H1 (cell line): Measurements from ENCODE around the gene PDE3A. TPM values are rescaled to one million over a fixed set of nuclear protein-coding genes. Genes with fewer than 3 reads are reported as not detected.

ENCODE experiments used
- CTCF ChIA-PET: fragments of 300-600 bp; sonication (Branson Sonifier 250); formaldehyde crosslinking; loops from one replicate; lab custom pipeline; 2021; ENCODE audit not compliant: partially characterized antibody; lab: Charles Lee
- POLR2A ChIA-PET: fragments of 300-600 bp; sonication (Branson Sonifier 250); formaldehyde crosslinking; loops from one replicate; lab custom pipeline; 2021; ENCODE audit warnings: inconsistent platforms; ENCODE audit not compliant: partially characterized antibody; lab: Charles Lee
- DNase-seq, 2 experiments: peaks; one replicate each; pipeline versions ENCODE4 v3.0.0 to v3.0.0-alpha.2; 2010 to 2022; ENCODE audit warnings: low spot score in 2 of 2, low read depth in 1 of 2, mixed read lengths in 1 of 2
- FAIRE-seq: peaks from 2 replicates; lab custom pipeline; 2011; peaks lifted over from hg19 to GRCh38; lab: Jason Lieb, UNC
- H2AFZ ChIP-seq: 2 replicates; pipeline ENCODE4 v1.8.1; 2012; ENCODE audit warnings: low read length, inconsistent platforms
- H2AK5ac ChIP-seq: 2 replicates; pipeline ENCODE4 v1.6.1; 2013; ENCODE audit warnings: low read depth, low read length
- H2BK120ac ChIP-seq: replicated peaks from 2 replicates; pipeline ENCODE3; 2013; ENCODE audit warnings: low read depth, low read length, inconsistent platforms
- H2BK12ac ChIP-seq: 2 replicates; pipeline ENCODE4 v1.6.1; 2013; ENCODE audit warnings: low read depth, low read length
- H2BK15ac ChIP-seq: 2 replicates; pipeline ENCODE4 v1.6.1; 2013; ENCODE audit warnings: low read length
- H2BK20ac ChIP-seq: 2 replicates; pipeline ENCODE4 v1.6.1; 2013; ENCODE audit warnings: low read length
- H2BK5ac ChIP-seq: 2 replicates; pipeline ENCODE4 v1.6.1; 2013; ENCODE audit warnings: low read depth, low read length
- H3K14ac ChIP-seq: 2 replicates; pipeline ENCODE4 v1.6.1; 2013; ENCODE audit warnings: inconsistent platforms; ENCODE audit not compliant: insufficient read length
- H3K18ac ChIP-seq: 2 replicates; pipeline ENCODE4 v1.6.1; 2013; ENCODE audit warnings: low read length; ENCODE audit errors: extremely low read depth
- H3K23ac ChIP-seq: 2 replicates; pipeline ENCODE4 v1.6.1; 2013; ENCODE audit warnings: inconsistent platforms; ENCODE audit not compliant: insufficient read length
- H3K23me2 ChIP-seq: 2 replicates; pipeline ENCODE4 v1.6.1; 2013; ENCODE audit warnings: low read depth, low read length
- H3K27ac ChIP-seq: 2 replicates; pipeline ENCODE4 v1.6.1; 2011; ENCODE audit warnings: low read depth, low read length, inconsistent platforms
- H3K27me3 ChIP-seq, 4 experiments: replicated peaks in 1 of 4; 1 replicate in 1 of 4; 2 replicates in 3 of 4; pipeline versions ENCODE4 v1.6.1 to v1.8.1; 2011 to 2013; ENCODE audit warnings: low read length in 3 of 4, mild to moderate bottlenecking in 3 of 4, inconsistent platforms in 2 of 4, mixed read lengths in 2 of 4, moderate library complexity in 1 of 4; ENCODE audit not compliant: control insufficient read depth in 3 of 4, insufficient read depth in 3 of 4; ENCODE audit errors: extremely low read depth in 1 of 4
- H3K36me3 ChIP-seq, 4 experiments: 2 replicates each; pipeline versions ENCODE4 v1.6.1 to v1.8.1; 2011 to 2013; ENCODE audit warnings: mild to moderate bottlenecking in 4 of 4, low read length in 3 of 4, moderate library complexity in 2 of 4, control low read depth in 1 of 4, inconsistent platforms in 1 of 4; ENCODE audit not compliant: insufficient read depth in 4 of 4, control insufficient read depth in 2 of 4
- H3K4ac ChIP-seq: replicated peaks from 2 replicates; pipeline ENCODE3; 2013; ENCODE audit warnings: low read length, low read depth, mixed read lengths, inconsistent platforms; ENCODE audit not compliant: insufficient read length
- H3K4me1 ChIP-seq, 4 experiments: replicated peaks in 1 of 4; 1 replicate in 1 of 4; 2 replicates in 3 of 4; pipeline versions ENCODE4 v1.6.1 to v1.8.1; 2011 to 2013; ENCODE audit warnings: low read length in 3 of 4, inconsistent platforms in 2 of 4, mixed read lengths in 1 of 4; ENCODE audit not compliant: insufficient read depth in 4 of 4, control insufficient read depth in 3 of 4
- H3K4me2 ChIP-seq, 2 experiments: 2 replicates each; pipeline versions ENCODE4 v1.6.1 to v1.8.1; 2011 to 2013; ENCODE audit warnings: low read depth in 2 of 2, low read length in 2 of 2, control low read depth in 1 of 2, inconsistent platforms in 1 of 2, mild to moderate bottlenecking in 1 of 2; ENCODE audit not compliant: insufficient read depth in 1 of 2
- H3K4me3 ChIP-seq, 4 experiments: fragments of 200-600, 300-600 bp in 1 of 4; sonication (generic), shearing (Covaris generic), sonication (Bioruptor Twin) in 1 of 4; 2 replicates each; pipeline versions ENCODE4 v1.5.1 to v1.8.1; 2011 to 2016; ENCODE audit warnings: low read length in 4 of 4, low read depth in 3 of 4, control low read depth in 2 of 4, inconsistent platforms in 2 of 4, mild to moderate bottlenecking in 2 of 4, mixed read lengths in 1 of 4, moderate library complexity in 1 of 4; ENCODE audit not compliant: insufficient read depth in 2 of 4; ENCODE audit errors: extremely low read depth in 1 of 4
- H3K56ac ChIP-seq: replicated peaks from 2 replicates; pipeline ENCODE3; 2013; ENCODE audit warnings: low read depth, mild to moderate bottlenecking, mixed read lengths, low read length, inconsistent platforms; ENCODE audit not compliant: insufficient read length
- H3K79me1 ChIP-seq: 2 replicates; pipeline ENCODE4 v1.6.1; 2013; ENCODE audit warnings: low read depth, low read length, control low read depth
- H3K79me2 ChIP-seq, 2 experiments: 2 replicates each; pipeline versions ENCODE4 v1.6.1 to v1.8.1; 2012 to 2013; ENCODE audit warnings: low read length in 2 of 2, mild to moderate bottlenecking in 2 of 2, inconsistent platforms in 1 of 2; ENCODE audit not compliant: insufficient read depth in 2 of 2, control insufficient read depth in 1 of 2
- H3K9ac ChIP-seq, 4 experiments: replicated peaks in 1 of 4; 1 replicate in 1 of 4; 2 replicates in 3 of 4; pipeline versions ENCODE4 v1.6.1 to v1.8.1; 2011 to 2013; ENCODE audit warnings: low read depth in 3 of 4, low read length in 3 of 4, control low read depth in 2 of 4, mild to moderate bottlenecking in 2 of 4, moderate library complexity in 2 of 4, inconsistent platforms in 1 of 4; ENCODE audit errors: extremely low read depth in 1 of 4
- H3K9me3 ChIP-seq, 2 experiments: 2 replicates each; pipeline versions ENCODE4 v1.6.1 to v1.8.1; 2012 to 2013; ENCODE audit warnings: mild to moderate bottlenecking in 2 of 2, moderate library complexity in 2 of 2, control low read depth in 1 of 2, inconsistent platforms in 1 of 2, low read depth in 1 of 2, low read length in 1 of 2, mixed read lengths in 1 of 2; ENCODE audit not compliant: insufficient read depth in 2 of 2
- H4K20me1 ChIP-seq, 2 experiments: replicated peaks in 1 of 2; 2 replicates each; pipeline versions ENCODE3 to v1.8.1; 2011 to 2013; ENCODE audit warnings: inconsistent platforms in 2 of 2, low read length in 2 of 2, mild to moderate bottlenecking in 1 of 2; ENCODE audit not compliant: insufficient read depth in 2 of 2, control insufficient read depth in 1 of 2
- H4K5ac ChIP-seq: 2 replicates; pipeline ENCODE4 v1.6.1; 2013; ENCODE audit warnings: low read length, low read depth, mixed read lengths, inconsistent platforms; ENCODE audit not compliant: insufficient read length
- H4K8ac ChIP-seq: 2 replicates; pipeline ENCODE4 v1.8.0; 2013; ENCODE audit warnings: mild to moderate bottlenecking, moderate library complexity, low read length, inconsistent platforms; ENCODE audit not compliant: insufficient read depth; ENCODE audit errors: extremely low read depth
- H4K91ac ChIP-seq: replicated peaks from 2 replicates; pipeline ENCODE3; 2013; ENCODE audit warnings: low read length, mixed read lengths, inconsistent platforms; ENCODE audit not compliant: insufficient read length
- ASH2L ChIP-seq: fragments of 200-600, 300-600 bp; sonication (generic); IDR thresholded peaks from one replicate; pipeline ENCODE4 v1.7.1; 2017; ENCODE audit warnings: low read length
- CBX5 ChIP-seq: fragments of 300-800, 300-1000 bp; sonication (generic); IDR thresholded peaks from 2 replicates; pipeline ENCODE4 v1.7.1; 2016; ENCODE audit warnings: antibody characterized with exemption, low read length, low read depth
- CHD2 ChIP-seq: IDR thresholded peaks from 2 replicates; pipeline ENCODE4 v1.6.1; 2012; ENCODE audit warnings: low read length, improper control_type of control experiment
- EGR1 ChIP-seq: IDR thresholded peaks from 2 replicates; pipeline ENCODE4 v1.6.1; 2011; ENCODE audit warnings: low read depth, low read length, borderline replicate concordance
- HDAC2 ChIP-seq, 2 experiments: fragments of 300-600 bp in 1 of 2; sonication (generic) in 1 of 2; IDR thresholded peaks; 2 replicates each; pipeline ENCODE4 v1.6.1; 2011 to 2012; ENCODE audit warnings: low read depth in 2 of 2, low read length in 2 of 2, mild to moderate bottlenecking in 2 of 2, moderate library complexity in 2 of 2, borderline replicate concordance in 1 of 2, inconsistent platforms in 1 of 2
- KDM1A ChIP-seq: fragments of 200-600, 300-600 bp; sonication (generic); IDR thresholded peaks from 2 replicates; pipeline ENCODE4 v1.7.1; 2016; ENCODE audit warnings: mild to moderate bottlenecking, low read length, borderline replicate concordance
- KDM5A ChIP-seq: fragments of 200-600 bp; IDR thresholded peaks from 2 replicates; pipeline ENCODE4 v1.7.1; 2012; ENCODE audit warnings: mild to moderate bottlenecking, low read length, inconsistent platforms, mixed read lengths
- POLR2A ChIP-seq, 2 experiments: IDR thresholded peaks; 1 replicate in 1 of 2; 2 replicates in 1 of 2; pipeline ENCODE4 v1.6.1; 2011; ENCODE audit warnings: low read depth in 2 of 2, low read length in 2 of 2, mild to moderate bottlenecking in 2 of 2; ENCODE audit errors: control extremely low read depth in 1 of 2
- SAP30 ChIP-seq: fragments of 300-600 bp; sonication (generic); IDR thresholded peaks from 2 replicates; pipeline ENCODE4 v1.7.1; 2012; ENCODE audit warnings: low read length, moderate library complexity, mild to moderate bottlenecking, inconsistent platforms; ENCODE audit not compliant: insufficient read depth, insufficient replicate concordance
- SIRT6 ChIP-seq: IDR thresholded peaks from one replicate; pipeline ENCODE4 v1.7.1; 2012; ENCODE audit warnings: low read length, inconsistent platforms
- TAF7 ChIP-seq: optimal IDR thresholded peaks from 2 replicates; pipeline ENCODE3; 2011; ENCODE audit warnings: low read depth, mild to moderate bottlenecking, inconsistent platforms, low read length, moderate library complexity, borderline replicate concordance
- TBP ChIP-seq: IDR thresholded peaks from 2 replicates; pipeline ENCODE4 v1.6.1; 2011; ENCODE audit warnings: low read depth, low read length, improper control_type of control experiment
- TCF12 ChIP-seq: IDR thresholded peaks from 2 replicates; pipeline ENCODE4 v1.6.1; 2011; ENCODE audit warnings: low read depth, mild to moderate bottlenecking, low read length
- YY1 ChIP-seq: IDR thresholded peaks from 2 replicates; pipeline ENCODE4 v1.6.1; 2011; ENCODE audit warnings: low read depth, mild to moderate bottlenecking, low read length
- WGBS, 2 experiments: shearing (Covaris generic) in 1 of 2; methylation state at CpG; one replicate each; pipeline versions ENCODE4 v1.1.6 to v1.1.7; 2013 to 2015; ENCODE audit warnings: low lambda C conversion rate in 2 of 2, mixed read lengths in 2 of 2, inconsistent platforms in 1 of 2, low coverage in 1 of 2, missing lambda C conversion rate in 1 of 2; ENCODE audit not compliant: insufficient replicate concordance in 2 of 2, insufficient coverage in 1 of 2, insufficient read length in 1 of 2; ENCODE audit errors: extremely low coverage in 1 of 2, missing lambda C conversion rate in 1 of 2; 5-methylcytosine and 5-hydroxymethylcytosine counted together
- polyA plus RNA-seq, 7 experiments: library from polyadenylated mRNA; depleted of rRNA in 3 of 7; stranded (reverse) in 5 of 7; unstranded in 2 of 7; fragments of >200 nt in 5 of 7; fragments of 200-250 nt in 2 of 7; gene quantifications; 1 replicate in 5 of 7; 2 replicates in 1 of 7; 4 replicates in 1 of 7; pipeline versions ENCODE4 v1.2.1 to v1.2.3, GENCODE V29; 2011 to 2013; ENCODE audit warnings: missing spikeins in 2 of 7, mixed read lengths in 2 of 7
- total RNA-seq: library from RNA; stranded (reverse); fragmentation: NEBNext Ultra II Directional; extraction: Animal tissue kit (Norgen Biotek cat#: 25700); gene quantifications from 2 replicates; pipeline ENCODE4 v1.2.1, GENCODE V29; 2021
- TF ChIP-seq, protein P1 (sequence below): IDR thresholded peaks from 2 replicates; pipeline ENCODE4 v1.6.1; 2012; ENCODE audit warnings: inconsistent platforms

The PDE3A gene
- total and polyA plus RNA-seq, 2 of the 8 experiments (the other 6 are each of a cell fraction or from before 2014, with no cell fraction given): 1.4 to 3.4 TPM

DNA sequence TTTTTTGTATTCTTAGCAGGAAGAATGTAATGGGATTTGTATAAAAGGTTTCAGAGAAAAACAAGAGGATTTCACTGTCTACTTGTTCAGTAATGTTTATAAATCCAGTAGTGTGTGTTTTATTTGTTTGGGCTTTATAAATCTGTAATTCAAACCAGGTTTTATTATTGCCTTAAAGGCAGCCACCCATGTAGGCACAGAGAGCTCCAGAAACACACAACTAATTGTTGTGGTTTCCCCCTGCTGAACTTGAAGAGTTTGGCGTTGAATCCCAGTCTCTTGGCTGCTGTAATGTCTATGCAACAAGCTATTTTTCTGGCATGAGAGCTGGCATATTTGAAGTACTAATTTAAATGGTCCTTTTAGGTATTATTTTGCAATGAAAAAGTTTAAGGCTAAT, 263.4 kb downstream of the PDE3A start:
- Histone ChIP-seq H3K27ac (no peak overlapping the region), H2BK120ac (no peak overlapping the region), H2BK12ac (no peak overlapping the region), H3K27me3 (no peaks in the 10 kb centered on the region), H2AK5ac (no peak overlapping the region), H3K4me1 (peaks cover 0 to 8% (median 6%) of the 10 kb centered on the region in 4 experiments; a peak in 4 of 7 replicates), H3K9ac (no peak overlapping the region), H4K8ac (no peak overlapping the region), H2BK15ac (no peak overlapping the region), H3K23me2 (no peaks in the 10 kb centered on the region), H2BK5ac (no peak overlapping the region), H3K4ac (no peak overlapping the region), H3K36me3 (no peaks in the 10 kb centered on the region), H4K5ac (no peak overlapping the region), H4K91ac (no peak overlapping the region), H3K9me3 (no peaks in the 10 kb centered on the region), H2BK20ac (no peak overlapping the region), H3K14ac (no peak overlapping the region), H3K4me2 (no peak overlapping the region), H3K79me1 (no peaks in the 10 kb centered on the region), H3K56ac (no peak overlapping the region), H4K20me1 (no peaks in the 10 kb centered on the region), H2AFZ (no peak overlapping the region), H3K23ac (no peak overlapping the region), H3K79me2 (no peaks in the 10 kb centered on the region), H3K4me3 (no peak overlapping the region), H3K18ac (no peak overlapping the region)
- FAIRE-seq (no peak), DNase-seq (no peak)
- 95% methylated on average over 1 of the region's 1 CpG; no CpG with 5 or more reads in 1 of the 2 experiments for WGBS, 2 experiments
- ChIA-PET POLR2A (interaction anchor here (0.6 kb wide), 1 partner anchor 516 kb away, joined by 3 read pairs; no protein-coding TSS in a partner anchor), CTCF (interaction anchor here (1.0 to 1.8 kb wide), 4 partner anchors 13 to 314 kb away, joined by 3 to 9 read pairs (median 4); no protein-coding TSS in a partner anchor)
- TF ChIP-seq YY1 (no peak), HDAC2 (IDR thresholded peaks at IDR 0.05; ENCODE audit: borderline replicate concordance in 1 of 2, low read depth in 2 of 2, low read length in 2 of 2) (no peak), TCF12 (no peak), SIRT6 (no peak), KDM5A (no peak), TAF7 (no peak), POLR2A (IDR thresholded peaks at IDR 0.05; ENCODE audit: control extremely low read depth in 1 of 2, low read depth in 2 of 2, low read length in 2 of 2) (no peak), CHD2 (no peak), TBP (no peak), ASH2L (no peak), EGR1 (no peak), CBX5 (no peak), SAP30 (no peak), KDM1A (no peak)
- TF ChIP-seq, protein P1, sequence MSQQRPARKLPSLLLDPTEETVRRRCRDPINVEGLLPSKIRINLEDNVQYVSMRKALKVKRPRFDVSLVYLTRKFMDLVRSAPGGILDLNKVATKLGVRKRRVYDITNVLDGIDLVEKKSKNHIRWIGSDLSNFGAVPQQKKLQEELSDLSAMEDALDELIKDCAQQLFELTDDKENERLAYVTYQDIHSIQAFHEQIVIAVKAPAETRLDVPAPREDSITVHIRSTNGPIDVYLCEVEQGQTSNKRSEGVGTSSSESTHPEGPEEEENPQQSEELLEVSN: no peak
